ENCODE results near the gene SCN8A.

The SCN8A gene

GRCh38 chr12:51814311-51815088 is 223.5 kb downstream of the SCN8A start:
- peak; percentile 18 to 36 (median 29) for DNase-seq
- Histone ChIP-seq H3K4me1 (ENCODE audit: control insufficient read depth, insufficient read depth, low read length, poor library complexity, severe bottlenecking) (peaks cover 5% of the 10 kb centered on the region), H3K27ac (ENCODE audit: insufficient read depth, low read length, poor library complexity, severe bottlenecking) (no peak overlapping the region)

GRCh38 chr12:51815571-51815970 is 224.5 kb downstream of the SCN8A start:
- no peaks in the 10 kb centered on the region for H3K27me3 ChIP-seq (replicated peaks; ENCODE audit: control insufficient read depth, insufficient read depth, low read length, poor library complexity, severe bottlenecking)
- no peak overlapping the region for H3K4me3 ChIP-seq (ENCODE audit: insufficient read depth, low read depth, low read length, poor library complexity, severe bottlenecking)
- no peaks in the 10 kb centered on the region for H3K36me3 ChIP-seq (ENCODE audit: control insufficient read depth, insufficient read depth, low read length)
- no peak for DNase-seq
- H3K9me3 ChIP-seq (ENCODE audit: control insufficient read depth, low read length): no peaks in the 10 kb centered on the region
- peaks cover 10% of the 10 kb centered on the region for H3K4me1 ChIP-seq (ENCODE audit: control insufficient read depth, insufficient read depth, low read length, poor library complexity, severe bottlenecking)
- H3K27ac ChIP-seq (ENCODE audit: insufficient read depth, low read length, poor library complexity, severe bottlenecking): no peak overlapping the region

More at GRCh38 chr12:51814311-51815088, 223.5 kb downstream of the SCN8A start:
- Histone ChIP-seq H3K36me3 (ENCODE audit: control insufficient read depth, insufficient read depth, low read length) (no peaks in the 10 kb centered on the region), H3K4me3 (ENCODE audit: insufficient read depth, low read depth, low read length, poor library complexity, severe bottlenecking) (peak overlapping the region; percentile 60), H3K9me3 (ENCODE audit: control insufficient read depth, low read length) (no peaks in the 10 kb centered on the region), H3K27me3 (replicated peaks; ENCODE audit: control insufficient read depth, insufficient read depth, low read length, poor library complexity, severe bottlenecking) (no peaks in the 10 kb centered on the region)

GRCh38 chr12:51817027-51817953 is 226.3 kb downstream of the SCN8A start:
- H3K27me3 ChIP-seq (replicated peaks; ENCODE audit: control insufficient read depth, insufficient read depth, low read length, poor library complexity, severe bottlenecking): no peaks in the 10 kb centered on the region
- no peak overlapping the region for H3K4me3 ChIP-seq (ENCODE audit: insufficient read depth, low read depth, low read length, poor library complexity, severe bottlenecking)
- peaks cover 10% of the 10 kb centered on the region for H3K4me1 ChIP-seq (ENCODE audit: control insufficient read depth, insufficient read depth, low read length, poor library complexity, severe bottlenecking)
- no peaks in the 10 kb centered on the region for H3K9me3 ChIP-seq (ENCODE audit: control insufficient read depth, low read length)
- DNase-seq: no peak
- H3K27ac ChIP-seq (ENCODE audit: insufficient read depth, low read length, poor library complexity, severe bottlenecking): no peak overlapping the region
- H3K36me3 ChIP-seq (ENCODE audit: control insufficient read depth, insufficient read depth, low read length): no peaks in the 10 kb centered on the region

GRCh38 chr12:51818086-51818485 is 227.1 kb downstream of the SCN8A start:
- no peak for DNase-seq
- Histone ChIP-seq H3K36me3 (ENCODE audit: control insufficient read depth, insufficient read depth, low read length) (no peaks in the 10 kb centered on the region), H3K4me3 (ENCODE audit: insufficient read depth, low read depth, low read length, poor library complexity, severe bottlenecking) (no peak overlapping the region), H3K27me3 (replicated peaks; ENCODE audit: control insufficient read depth, insufficient read depth, low read length, poor library complexity, severe bottlenecking) (no peaks in the 10 kb centered on the region), H3K9me3 (ENCODE audit: control insufficient read depth, low read length) (no peaks in the 10 kb centered on the region), H3K4me1 (ENCODE audit: control insufficient read depth, insufficient read depth, low read length, poor library complexity, severe bottlenecking) (peaks cover 10% of the 10 kb centered on the region), H3K27ac (ENCODE audit: insufficient read depth, low read length, poor library complexity, severe bottlenecking) (no peak overlapping the region)

GRCh38 chr12:51818566-51819300 is 227.7 kb downstream of the SCN8A start:
- peaks cover 10% of the 10 kb centered on the region for H3K4me1 ChIP-seq (ENCODE audit: control insufficient read depth, insufficient read depth, low read length, poor library complexity, severe bottlenecking)
- H3K27ac ChIP-seq (ENCODE audit: insufficient read depth, low read length, poor library complexity, severe bottlenecking): no peak overlapping the region
- no peaks in the 10 kb centered on the region for H3K36me3 ChIP-seq (ENCODE audit: control insufficient read depth, insufficient read depth, low read length)
- DNase-seq: no peak
- H3K4me3 ChIP-seq (ENCODE audit: insufficient read depth, low read depth, low read length, poor library complexity, severe bottlenecking): no peak overlapping the region
- no peaks in the 10 kb centered on the region for H3K9me3 ChIP-seq (ENCODE audit: control insufficient read depth, low read length)
- no peaks in the 10 kb centered on the region for H3K27me3 ChIP-seq (replicated peaks; ENCODE audit: control insufficient read depth, insufficient read depth, low read length, poor library complexity, severe bottlenecking)

- Histone ChIP-seq H3K4me3 (ENCODE audit: insufficient read depth, low read depth, low read length, poor library complexity, severe bottlenecking) (peak overlapping the region; percentile 79), H3K27me3 (replicated peaks; ENCODE audit: control insufficient read depth, insufficient read depth, low read length, poor library complexity, severe bottlenecking) (no peaks in the 10 kb centered on the region), H3K9me3 (ENCODE audit: control insufficient read depth, low read length) (no peaks in the 10 kb centered on the region), H3K4me1 (ENCODE audit: control insufficient read depth, insufficient read depth, low read length, poor library complexity, severe bottlenecking) (peaks cover 5% of the 10 kb centered on the region), H3K36me3 (ENCODE audit: control insufficient read depth, insufficient read depth, low read length) (no peaks in the 10 kb centered on the region), H3K27ac (ENCODE audit: insufficient read depth, low read length, poor library complexity, severe bottlenecking) (peak overlapping the region; percentile 48)
- no peak for DNase-seq
These were observed 228.9 kb downstream of the SCN8A start for GRCh38 chr12:51819736-51820525.

GRCh38 chr12:51820526-51821439 is 229.8 kb downstream of the SCN8A start:
- no peaks in the 10 kb centered on the region for H3K27me3 ChIP-seq (replicated peaks; ENCODE audit: control insufficient read depth, insufficient read depth, low read length, poor library complexity, severe bottlenecking)
- peak overlapping the region; percentile 61 for H3K27ac ChIP-seq (ENCODE audit: insufficient read depth, low read length, poor library complexity, severe bottlenecking)
- no peaks in the 10 kb centered on the region for H3K9me3 ChIP-seq (ENCODE audit: control insufficient read depth, low read length)
- H3K4me3 ChIP-seq (ENCODE audit: insufficient read depth, low read depth, low read length, poor library complexity, severe bottlenecking): peak overlapping the region; percentile 79
- peak; percentile 48 to 63 (median 61) for DNase-seq
- H3K4me1 ChIP-seq (ENCODE audit: control insufficient read depth, insufficient read depth, low read length, poor library complexity, severe bottlenecking): peaks cover 5% of the 10 kb centered on the region
- H3K36me3 ChIP-seq (ENCODE audit: control insufficient read depth, insufficient read depth, low read length): no peaks in the 10 kb centered on the region

GRCh38 chr12:51821440-51822260 is 230.6 kb downstream of the SCN8A start:
- H3K4me3 ChIP-seq (ENCODE audit: insufficient read depth, low read depth, low read length, poor library complexity, severe bottlenecking): peak overlapping the region; percentile 79
- no peaks in the 10 kb centered on the region for H3K9me3 ChIP-seq (ENCODE audit: control insufficient read depth, low read length)
- H3K36me3 ChIP-seq (ENCODE audit: control insufficient read depth, insufficient read depth, low read length): no peaks in the 10 kb centered on the region
- peaks cover 5% of the 10 kb centered on the region for H3K4me1 ChIP-seq (ENCODE audit: control insufficient read depth, insufficient read depth, low read length, poor library complexity, severe bottlenecking)
- H3K27me3 ChIP-seq (replicated peaks; ENCODE audit: control insufficient read depth, insufficient read depth, low read length, poor library complexity, severe bottlenecking): no peaks in the 10 kb centered on the region
- peak overlapping the region; percentile 61 for H3K27ac ChIP-seq (ENCODE audit: insufficient read depth, low read length, poor library complexity, severe bottlenecking)
- DNase-seq: peak in 1 of 3 donors; percentile 11
